GM18505 (cell line): Measurements from ENCODE around the gene HS6ST3.
"Not testable (repeated sequence)": the region's sequence is repeated elsewhere in the genome, so short reads cannot be mapped to it uniquely, and the experiment has no call there.

ENCODE experiments used
- ATAC-seq: cut with Tn5 transposase; IDR thresholded peaks from one replicate; pipeline ENCODE4 v1.9.1; 2021; ENCODE audit not compliant: unreplicated experiment
- POLR2A ChIP-seq: IDR thresholded peaks from 4 replicates; pipeline ENCODE4 v1.6.1; 2011; ENCODE audit warnings: borderline replicate concordance; ENCODE audit not compliant: insufficient read depth, insufficient read length; ENCODE audit errors: extremely low read depth

HS6ST3 gene

DNA sequence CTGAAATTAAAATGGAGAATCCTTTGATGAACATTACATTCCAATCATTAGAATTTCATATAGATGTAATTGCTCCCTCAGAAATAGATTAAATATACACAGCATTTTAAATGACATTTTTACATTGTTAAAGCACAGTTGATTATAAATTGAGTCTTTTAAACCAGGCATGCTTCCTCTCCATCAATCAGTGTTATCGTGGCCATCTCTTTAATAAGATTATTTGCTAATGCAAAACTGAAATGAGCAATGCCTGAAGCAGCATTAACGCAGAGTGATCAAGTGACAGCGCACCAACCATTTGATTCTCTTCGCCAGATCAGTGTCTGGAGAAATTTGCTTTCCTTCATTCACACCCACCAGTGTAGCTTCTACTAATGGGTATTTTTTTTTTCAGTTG is 644.6 kb downstream of the HS6ST3 start:
- TF ChIP-seq POLR2A, result no peak
- no peak for ATAC-seq

DNA sequence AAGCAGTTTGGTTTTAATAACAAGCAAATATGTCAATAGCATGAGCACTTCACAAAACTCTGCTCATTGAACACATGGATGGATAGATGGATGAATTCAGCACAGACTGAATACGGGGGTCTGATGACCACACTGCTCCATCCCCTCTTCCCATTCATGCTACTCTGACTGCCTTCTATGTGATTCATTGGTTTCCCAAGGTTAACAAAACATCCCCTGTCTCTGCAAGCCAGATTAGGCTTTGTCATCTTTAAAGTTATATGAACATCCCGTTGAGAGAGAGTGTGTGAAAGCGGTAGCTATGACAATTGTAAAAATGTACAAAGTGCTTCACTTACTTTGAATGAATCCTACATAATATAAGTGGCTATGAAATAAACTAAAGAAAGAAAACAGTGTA is 651.9 kb downstream of the HS6ST3 start:
- no peak for ATAC-seq

DNA sequence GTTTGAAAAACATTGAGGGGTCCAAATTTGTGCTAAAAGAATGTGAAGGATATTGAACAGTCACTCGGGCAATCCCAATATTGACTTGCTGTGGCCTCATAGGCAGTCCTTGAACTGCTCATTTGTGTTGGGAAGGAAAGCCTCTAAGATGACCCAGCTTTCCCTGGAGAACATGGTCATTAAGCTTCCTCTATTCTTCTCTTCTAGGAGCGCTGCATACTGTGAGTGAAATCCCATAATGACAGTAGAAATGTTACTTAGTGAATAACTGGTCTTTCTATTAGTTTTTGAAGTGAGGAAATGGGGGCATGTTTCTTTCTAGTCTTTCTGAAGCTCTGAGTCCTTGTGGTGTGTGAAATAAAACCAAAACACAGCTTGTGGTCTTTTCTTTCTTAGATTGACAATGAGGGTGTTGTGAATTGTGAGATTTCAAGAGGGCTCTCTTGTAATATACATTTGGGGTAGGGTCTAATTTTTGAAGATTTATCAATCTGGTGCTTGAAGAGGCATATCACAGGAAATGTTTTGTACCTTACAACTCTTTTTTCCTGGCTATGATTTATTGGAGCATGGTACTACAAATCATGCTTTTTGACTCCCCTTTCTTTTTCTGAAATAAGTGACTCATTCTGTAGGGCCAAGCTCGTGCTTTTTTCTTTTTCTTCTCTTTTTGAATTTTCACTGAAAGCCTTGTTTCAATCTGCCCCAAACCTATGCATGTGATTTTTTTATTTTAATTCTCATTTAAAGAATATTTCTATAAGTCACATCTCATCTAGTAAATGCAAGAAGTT is 653.6 kb downstream of the HS6ST3 start:
- ATAC-seq, result no peak
- no peak for TF ChIP-seq POLR2A

More for the DNA sequence above, 651.9 kb downstream of the HS6ST3 start:
- TF ChIP-seq POLR2A, result no peak

DNA sequence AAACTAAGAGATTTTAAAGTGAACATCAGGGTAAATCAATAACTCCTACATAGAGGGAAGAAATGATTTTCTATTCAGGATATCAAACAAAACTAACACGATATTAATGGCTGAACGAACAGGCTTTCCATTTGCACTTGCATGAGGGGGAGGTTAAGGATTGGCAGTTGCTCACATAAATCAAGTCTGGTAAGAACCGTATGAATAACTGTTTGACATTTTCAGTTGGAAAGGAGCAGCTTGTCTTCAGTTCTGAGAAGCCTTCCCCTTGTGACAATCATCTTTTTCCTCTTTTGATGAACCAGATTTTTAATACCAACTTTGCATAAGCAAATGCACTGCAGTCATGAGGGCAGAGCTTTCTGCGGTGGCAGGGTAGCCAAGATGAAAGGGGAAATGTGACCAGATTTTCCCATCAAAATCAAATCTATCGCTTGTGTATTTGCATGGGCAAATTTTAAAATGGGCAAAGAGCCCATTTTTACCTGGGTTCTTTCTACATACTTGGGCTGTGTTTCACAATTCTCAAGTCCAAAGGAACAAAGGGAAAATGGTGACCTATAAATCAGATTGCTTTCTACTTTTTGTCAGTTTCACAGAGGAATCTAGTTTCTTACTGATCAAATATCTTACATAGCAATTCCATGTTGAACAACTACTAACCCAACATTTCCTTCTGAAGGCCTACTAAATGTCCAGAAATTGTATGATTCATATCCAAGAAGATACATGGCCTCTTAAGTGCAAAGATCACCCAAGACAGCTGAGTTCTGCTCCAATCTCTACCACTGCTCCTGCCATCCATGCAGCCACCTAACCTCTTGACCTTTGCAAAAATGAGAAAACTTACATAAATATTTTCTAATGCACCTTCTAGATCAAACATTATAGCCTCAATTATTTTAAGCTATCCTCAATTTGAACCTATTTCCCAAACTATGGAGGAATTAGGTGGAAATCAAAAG is 654.7 kb downstream of the HS6ST3 start:
- no peak for ATAC-seq
- TF ChIP-seq POLR2A, result no peak

DNA sequence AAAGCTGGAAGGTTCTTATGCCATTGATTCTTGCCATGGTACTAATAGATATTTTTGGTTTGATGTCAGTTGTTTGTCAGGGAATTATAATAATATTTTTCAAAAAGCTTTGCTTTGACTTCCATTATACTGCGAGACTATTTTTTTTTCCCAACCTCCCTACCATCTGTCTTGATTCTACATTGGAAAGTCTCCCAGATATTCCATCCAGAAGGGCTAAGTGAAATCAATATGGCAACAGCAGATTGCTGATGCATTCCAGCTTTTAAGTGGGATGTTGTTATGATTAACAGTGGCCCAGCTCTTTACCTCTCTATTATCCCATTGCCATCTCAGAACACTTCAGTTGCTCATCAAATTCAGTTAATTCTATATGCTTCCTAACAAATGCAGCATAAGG is 657.0 kb downstream of the HS6ST3 start:
- no peak for TF ChIP-seq POLR2A

DNA sequence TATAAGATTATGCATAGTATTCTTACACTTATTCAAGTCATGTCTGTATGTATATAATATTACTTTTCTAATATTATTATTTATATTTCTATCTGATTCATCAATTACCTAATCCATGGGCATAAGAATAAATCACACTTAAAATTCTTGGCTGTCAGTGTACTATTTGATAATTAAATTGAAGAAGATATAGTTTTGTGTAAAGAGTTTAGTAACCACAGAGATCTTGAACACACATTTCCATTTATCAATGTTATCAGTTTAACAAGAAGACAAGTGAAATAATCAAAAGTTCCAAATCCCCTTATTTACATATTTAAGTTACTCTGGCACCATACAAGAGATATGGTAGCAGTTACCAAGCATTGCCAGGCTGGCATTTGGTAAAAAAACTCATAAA is 659.9 kb downstream of the HS6ST3 start:
- no peak for ATAC-seq
- no peak for TF ChIP-seq POLR2A

More for the DNA sequence above, 657.0 kb downstream of the HS6ST3 start:
- no peak for ATAC-seq

DNA sequence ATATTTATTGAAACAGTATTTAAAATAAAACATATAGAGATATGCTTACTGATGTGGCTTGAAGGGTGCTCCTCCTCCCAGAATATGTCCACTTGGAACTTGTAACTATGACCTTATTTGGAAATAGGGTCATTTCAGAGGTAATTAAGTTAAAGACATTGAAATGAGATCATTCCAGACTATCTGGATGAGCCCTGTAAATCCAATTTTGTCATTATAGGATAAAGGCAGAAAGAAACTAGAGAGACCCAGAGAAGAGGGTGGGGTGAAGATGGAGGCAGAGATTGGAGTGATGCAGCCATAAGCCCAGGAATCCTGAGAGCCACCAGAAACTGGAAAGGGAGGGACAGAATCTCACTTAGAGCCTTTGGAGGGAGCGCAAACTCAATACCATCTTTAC is 661.2 kb downstream of the HS6ST3 start:
- no peak for TF ChIP-seq POLR2A
- no peak for ATAC-seq

DNA sequence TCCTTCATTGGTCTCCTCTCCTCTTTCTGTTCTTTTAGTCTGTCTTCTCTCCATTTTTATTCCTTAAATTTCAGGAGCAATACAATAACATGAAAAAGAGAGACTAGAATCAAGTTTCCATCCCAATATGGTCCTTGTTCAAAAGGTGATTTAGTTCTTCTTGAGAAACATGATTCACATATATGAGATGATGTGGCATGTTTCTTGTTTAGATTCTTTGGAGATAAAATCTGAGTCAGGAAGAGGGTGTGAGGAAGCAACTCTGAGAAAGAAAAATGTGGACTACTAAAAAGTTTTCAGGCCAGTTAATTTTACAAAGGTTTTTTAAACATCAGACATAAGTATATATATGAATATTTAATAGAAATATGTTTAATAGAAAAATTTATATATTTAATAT is 673.0 kb downstream of the HS6ST3 start:
- no peak for ATAC-seq
- TF ChIP-seq POLR2A, result no peak

DNA sequence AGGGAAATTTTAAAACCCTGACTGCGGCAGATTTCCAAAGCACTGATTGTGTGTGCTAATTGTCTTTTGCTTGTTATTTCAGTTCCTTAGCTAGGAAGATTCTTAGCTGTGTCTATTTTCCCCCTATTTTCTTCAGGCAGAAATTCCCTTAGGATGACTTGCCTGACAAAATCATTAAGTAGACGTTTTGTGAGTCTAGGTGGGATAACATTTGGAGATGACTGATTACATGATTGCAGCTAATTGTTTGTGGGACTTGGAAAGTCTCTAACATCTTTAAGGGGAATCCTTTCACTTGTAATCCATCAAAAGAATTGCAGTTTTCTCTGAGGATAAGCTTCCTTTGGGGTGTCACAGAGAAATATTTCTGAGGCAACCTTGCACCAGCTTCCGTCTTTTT is 676.4 kb downstream of the HS6ST3 start:
- ATAC-seq, result no peak
- no peak for TF ChIP-seq POLR2A

DNA sequence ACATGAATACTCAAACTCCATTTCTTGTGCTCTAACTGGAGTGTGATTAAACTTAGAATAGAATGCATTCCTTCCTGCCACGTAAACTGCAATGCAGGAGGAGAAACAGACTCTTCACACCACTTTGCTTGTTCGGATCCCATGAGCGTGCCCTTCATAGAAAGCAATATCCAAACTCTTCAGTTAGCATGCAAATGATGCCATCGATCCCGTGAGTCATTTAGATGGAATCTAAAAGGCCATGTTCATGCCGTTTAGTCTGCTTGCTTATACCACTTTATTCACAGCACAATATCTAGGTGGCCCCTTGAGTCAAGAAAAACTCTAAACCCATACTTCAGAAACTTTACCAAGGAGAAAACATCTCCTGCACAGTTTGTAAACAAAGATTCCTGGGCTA is 678.6 kb downstream of the HS6ST3 start:
- TF ChIP-seq POLR2A, result no peak
- no peak for ATAC-seq

DNA sequence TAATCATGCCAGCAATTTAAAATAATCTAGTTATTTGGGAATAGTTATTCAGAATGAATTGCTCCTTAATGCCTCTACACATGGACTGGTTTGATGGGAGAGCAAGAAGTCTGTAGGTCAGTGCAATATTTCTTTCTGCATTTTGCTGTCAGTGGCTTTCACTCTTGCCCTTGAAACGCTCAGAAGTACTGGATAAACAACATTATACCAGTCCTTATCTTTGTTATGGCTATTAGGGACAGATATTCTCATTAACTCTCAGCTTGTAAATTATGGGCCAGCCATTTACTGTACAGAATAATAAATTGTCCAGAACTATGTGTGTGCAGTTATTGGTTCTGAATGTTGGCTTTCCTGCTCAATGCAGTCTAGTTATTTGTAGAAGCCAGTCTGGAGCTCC is 680.0 kb downstream of the HS6ST3 start:
- no peak for TF ChIP-seq POLR2A
- no peak for ATAC-seq

DNA sequence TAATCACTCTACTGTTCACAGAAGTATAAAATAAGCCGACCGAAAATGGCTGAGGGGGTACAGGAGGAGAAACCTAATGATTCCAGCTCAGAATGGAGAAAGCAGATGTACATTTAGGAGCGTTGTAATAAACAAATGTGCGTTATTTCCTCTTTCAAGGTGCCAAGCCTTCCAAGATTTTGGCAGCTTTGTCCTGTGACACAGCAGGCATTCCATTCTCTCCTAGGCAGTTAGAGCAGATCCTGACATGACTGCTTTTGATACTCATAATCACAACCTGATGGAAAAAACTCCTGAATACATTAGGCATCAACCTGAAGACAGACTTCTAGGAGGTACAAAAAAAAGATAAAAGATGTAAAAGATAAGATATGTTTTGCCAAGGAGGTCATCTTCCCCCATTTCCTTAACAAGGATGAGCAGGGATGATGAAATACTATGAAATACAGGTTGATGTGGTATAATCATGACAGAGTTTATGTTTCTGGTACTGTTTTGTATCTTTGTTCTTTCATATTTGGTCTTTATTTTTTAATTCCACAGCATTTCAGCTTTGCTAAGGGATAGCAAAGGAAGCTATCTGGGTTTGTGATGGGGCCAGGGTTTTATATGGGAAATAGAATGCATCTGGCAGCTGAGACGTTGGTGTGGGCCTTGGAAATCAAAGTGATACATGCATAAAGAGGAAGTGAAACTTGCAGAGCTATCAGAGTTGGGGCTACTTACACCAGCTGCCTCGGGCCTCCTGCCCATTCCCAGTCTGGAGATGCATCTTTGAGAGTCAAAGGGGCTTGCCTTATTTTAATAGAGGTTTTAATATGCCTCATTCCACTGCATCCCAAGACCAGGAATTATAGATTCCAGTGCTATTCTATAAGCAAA is 681.8 kb downstream of the HS6ST3 start:
- no peak for TF ChIP-seq POLR2A
- ATAC-seq, result peak; percentile 93

DNA sequence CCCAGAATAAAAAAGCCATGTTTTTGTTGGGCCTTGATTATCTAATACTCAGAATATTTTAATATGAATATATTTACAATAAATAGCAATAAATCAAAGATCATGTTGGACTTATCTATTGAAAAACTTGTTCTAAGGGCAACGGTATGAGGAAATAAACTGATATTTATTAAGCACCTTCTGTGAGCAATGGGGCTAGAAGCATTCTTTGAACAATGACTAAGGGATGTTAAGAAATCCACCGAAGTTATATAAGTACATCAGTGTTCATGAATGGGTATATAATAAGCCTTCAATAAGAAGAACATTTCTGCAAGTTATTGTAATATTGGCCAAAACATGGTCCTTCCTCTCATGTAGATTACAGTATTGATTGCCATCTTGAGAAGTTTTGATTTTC is 682.5 kb downstream of the HS6ST3 start:
- TF ChIP-seq POLR2A, result no peak
- ATAC-seq, result no peak

DNA sequence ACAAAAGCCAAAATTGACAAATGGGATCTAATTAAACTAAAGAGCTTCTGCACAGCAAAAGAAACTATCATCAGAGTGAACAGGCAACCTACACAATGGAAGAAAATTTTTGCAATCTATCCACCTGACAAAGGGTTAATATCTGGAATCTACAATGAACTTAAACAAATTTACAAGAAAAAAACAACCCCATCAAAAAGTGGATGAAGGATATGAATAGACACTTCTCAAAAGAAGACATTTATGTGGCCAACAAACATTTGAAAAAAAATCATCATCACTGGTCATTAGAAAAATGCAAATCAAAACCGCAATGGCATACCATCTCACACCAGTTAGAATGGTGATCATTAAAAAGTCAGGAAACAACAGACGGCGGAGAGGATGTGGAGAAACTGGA is 688.4 kb downstream of the HS6ST3 start:
- not testable (repeated sequence) for ATAC-seq
